Activated CD8-positive, alpha-beta memory T cell treated with anti-CD3 and anti-CD28 coated beads for 36 hours (primary cell): ENCODE measurements around the gene FBXO44. TPM values are rescaled to one million over a fixed set of nuclear protein-coding genes. Genes with fewer than 3 reads are reported as not detected.
"Not testable (repeated sequence)": the region's sequence is repeated elsewhere in the genome, so short reads cannot be mapped to it uniquely, and the experiment has no call there.

Source experiments
- CTCF ChIA-PET: fragments of 350-600 bp; sonication (Branson Sonifier 250); formaldehyde crosslinking; loops from one replicate; lab custom pipeline; 2021; ENCODE audit warnings: antibody characterized with exemption; lab: Charles Lee
- POLR2A ChIA-PET: fragments of 350-600 bp; sonication (Branson Sonifier 250); formaldehyde crosslinking; loops from one replicate; lab custom pipeline; 2021; ENCODE audit warnings: antibody characterized with exemption; lab: Charles Lee
- total RNA-seq, 2 experiments: library from RNA; stranded (reverse); gene quantifications; one replicate each; pipeline ENCODE4 v1.2.3, GENCODE V29; 2021

Gene FBXO44
- total RNA-seq = 10 to 100 TPM; 15.5 to 15.7 TPM

GRCh38 chr1:11654137-11654938, at the start of gene FBXO44, which contains the start of gene FBXO2:
Gene FBXO44 (plus strand): TSS chr1:11654877. CDS start chr1:11655836, 959 bp downstream.
Gene FBXO2 (minus strand): TSS chr1:11654429. CDS start chr1:11654340, 89 bp downstream.
- ChIA-PET POLR2A (interaction anchor here (1.1 to 1.8 kb wide), 2 partner anchors 10 to 11 kb away, joined by 3 to 5 read pairs; partner anchors contain the start of gene FBXO6), CTCF (interaction anchor here (1.5 to 14.2 kb wide), 4 partner anchors 9 to 68 kb away, joined by 3 to 133 read pairs (median 16); partner anchors contain the start of gene FBXO6)

GRCh38 chr1:11606775-11607174, 47.9 kb upstream of the FBXO44 start:
- POLR2A ChIA-PET = no interaction called here
- CTCF ChIA-PET = no interaction called here

GRCh38 chr1:11608596-11609130, 46.0 kb upstream of the FBXO44 start:
- POLR2A ChIA-PET, CTCF ChIA-PET: not testable (repeated sequence)

- POLR2A ChIA-PET, CTCF ChIA-PET: not testable (repeated sequence)
Observed at GRCh38 chr1:11609378-11609777, 45.3 kb upstream of the FBXO44 start.

- POLR2A ChIA-PET = no interaction called here
Observed at GRCh38 chr1:11610629-11611180, 44.0 kb upstream of the FBXO44 start.

GRCh38 chr1:11611638-11612327, 42.9 kb upstream of the FBXO44 start:
- POLR2A ChIA-PET = no interaction called here

More at GRCh38 chr1:11610629-11611180, 44.0 kb upstream of the FBXO44 start:
- CTCF ChIA-PET = no interaction called here

GRCh38 chr1:11613347-11613746, 41.3 kb upstream of the FBXO44 start:
- POLR2A ChIA-PET = no interaction called here
- CTCF ChIA-PET = no interaction called here

More at GRCh38 chr1:11611638-11612327, 42.9 kb upstream of the FBXO44 start:
- CTCF ChIA-PET = no interaction called here

GRCh38 chr1:11615090-11615489, 39.6 kb upstream of the FBXO44 start:
- POLR2A ChIA-PET = no interaction called here
- CTCF ChIA-PET = no interaction called here

- CTCF ChIA-PET = no interaction called here
- POLR2A ChIA-PET = no interaction called here
Observed at GRCh38 chr1:11616766-11617165, 37.9 kb upstream of the FBXO44 start.

- ChIA-PET POLR2A (no interaction called here), CTCF (no interaction called here)
Observed at GRCh38 chr1:11617314-11617713, 37.4 kb upstream of the FBXO44 start.

GRCh38 chr1:11617741-11618140, 36.9 kb upstream of the FBXO44 start:
- POLR2A ChIA-PET = no interaction called here
- CTCF ChIA-PET = interaction anchor here (0.6 kb wide), 1 partner anchor 375 kb away, joined by 3 read pairs; no protein-coding TSS in a partner anchor

- CTCF ChIA-PET = no interaction called here
- POLR2A ChIA-PET = no interaction called here
Observed at GRCh38 chr1:11620405-11620804, 34.3 kb upstream of the FBXO44 start.

GRCh38 chr1:11620924-11621323, 33.8 kb upstream of the FBXO44 start:
- ChIA-PET CTCF (no interaction called here), POLR2A (no interaction called here)

GRCh38 chr1:11622398-11622797, 32.3 kb upstream of the FBXO44 start:
- ChIA-PET POLR2A (no interaction called here), CTCF (no interaction called here)

- POLR2A ChIA-PET = no interaction called here
- CTCF ChIA-PET = no interaction called here
Observed at GRCh38 chr1:11623702-11624101, 31.0 kb upstream of the FBXO44 start.

- CTCF ChIA-PET = no interaction called here
- POLR2A ChIA-PET = no interaction called here
Observed at GRCh38 chr1:11626551-11626950, 28.1 kb upstream of the FBXO44 start.

GRCh38 chr1:11628767-11629166, 25.9 kb upstream of the FBXO44 start:
- CTCF ChIA-PET = interaction anchor here (1.6 kb wide), 1 partner anchor 13 kb away, joined by 3 read pairs; no protein-coding TSS in a partner anchor
- POLR2A ChIA-PET = no interaction called here

GRCh38 chr1:11629184-11630016, 25.3 kb upstream of the FBXO44 start:
- ChIA-PET CTCF (interaction anchor here (1.6 kb wide), 1 partner anchor 12 kb away, joined by 3 read pairs; no protein-coding TSS in a partner anchor), POLR2A (no interaction called here)
